GM12875 (cell line): ENCODE measurements around the gene RPL3.
A peak's percentile ranks its signal among the peaks of the same experiment; 100 is the strongest.

ENCODE experiments used
- H3K4me3 ChIP-seq: one replicate; pipeline ENCODE4 v1.5.1; 2011; ENCODE audit warnings: low read depth, low read length, control low read depth
- CTCF ChIP-seq: IDR thresholded peaks from 2 replicates; pipeline ENCODE4 v1.5.1; 2011; ENCODE audit warnings: low read depth, mild to moderate bottlenecking, control low read depth, inconsistent platforms, low read length, moderate library complexity, borderline replicate concordance; ENCODE audit not compliant: insufficient read depth

RPL3 gene

GRCh38 chr22:39313258-39314001 lies 6.0 kb downstream of the RPL3 start:
- no peak for TF ChIP-seq CTCF
- no peak overlapping the region for H3K4me3 ChIP-seq

GRCh38 chr22:39312410-39312809 lies 7.0 kb downstream of the RPL3 start:
- no peak for TF ChIP-seq CTCF
- no peak overlapping the region for H3K4me3 ChIP-seq

- TF ChIP-seq CTCF, result no peak
- H3K4me3 ChIP-seq, result no peak overlapping the region
Measured at GRCh38 chr22:39311592-39312400, 7.6 kb downstream of the RPL3 start.

- TF ChIP-seq CTCF, result no peak
- no peak overlapping the region for H3K4me3 ChIP-seq
Measured at GRCh38 chr22:39309881-39310714, 9.3 kb downstream of the RPL3 start.

GRCh38 chr22:39309364-39309861 lies 10.0 kb downstream of the RPL3 start:
- TF ChIP-seq CTCF, result peak; percentile 51
- no peak overlapping the region for H3K4me3 ChIP-seq

GRCh38 chr22:39308614-39309363 lies 10.6 kb downstream of the RPL3 start:
- no peak for TF ChIP-seq CTCF
- no peak overlapping the region for H3K4me3 ChIP-seq
